Breast epithelium (tissue), 3 donors: ENCODE measurements around the gene TRIM63.

ENCODE experiments used
- POLR2A ChIP-seq: fragments of 450-650 bp; IDR thresholded peaks from one replicate; pipeline ENCODE4 v1.6.1; 2016; ENCODE audit warnings: antibody characterized with exemption, mild to moderate bottlenecking, moderate library complexity
- POLR2AphosphoS5 ChIP-seq, 3 donors: sonication (generic); formaldehyde crosslinking; IDR thresholded peaks; one replicate each; pipeline ENCODE4 v1.6.1; 2017; ENCODE audit warnings: antibody characterized with exemption in 3 of 3
- TF ChIP-seq, protein P1 (sequence below), 3 donors: fragments of 450-650 bp; IDR thresholded peaks; one replicate each; pipeline ENCODE4 v1.5.1; 2016 to 2017; ENCODE audit warnings: antibody characterized with exemption in 3 of 3, mild to moderate bottlenecking in 3 of 3, moderate library complexity in 3 of 3

DNA sequence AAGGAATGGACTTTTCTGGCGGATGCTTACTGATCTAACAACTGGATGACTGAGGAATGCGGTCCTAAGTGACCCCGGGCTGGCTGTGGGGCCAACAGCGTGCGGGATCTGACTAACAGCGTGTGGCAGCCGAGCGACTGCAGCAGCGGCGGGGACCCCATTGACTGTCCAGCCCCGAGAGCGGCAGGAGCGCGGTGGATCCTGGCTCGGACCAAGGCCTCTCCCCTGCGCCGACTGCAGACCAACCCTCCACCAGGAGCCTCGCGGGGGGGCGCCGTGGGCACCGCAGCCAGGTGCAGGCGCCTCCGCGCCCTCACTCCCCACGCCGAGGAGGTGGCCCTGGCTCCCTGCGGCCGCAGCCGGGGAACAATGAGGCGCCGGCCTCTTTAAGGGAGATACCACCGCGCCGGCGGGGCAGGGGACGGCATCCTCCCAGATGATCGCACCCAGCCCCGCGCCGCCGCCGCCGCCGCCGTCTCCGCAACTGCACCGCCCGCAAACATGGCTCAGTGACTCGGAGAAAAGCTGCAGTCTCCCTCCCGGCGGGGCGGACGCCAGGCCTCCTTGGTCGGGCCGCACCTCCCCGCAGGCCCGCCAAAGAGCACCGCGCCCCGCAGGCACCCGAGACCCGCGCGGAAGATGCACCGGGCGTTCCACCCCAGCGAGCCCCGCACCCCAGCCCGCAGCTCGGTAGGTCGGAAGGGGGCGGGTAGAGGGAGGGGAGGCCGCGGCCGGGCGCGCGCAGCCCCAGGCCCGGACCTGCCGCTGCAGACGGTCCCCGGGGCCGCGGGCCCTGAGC, 43.5 kb upstream of the TRIM63 start:
- TF ChIP-seq, protein P1, sequence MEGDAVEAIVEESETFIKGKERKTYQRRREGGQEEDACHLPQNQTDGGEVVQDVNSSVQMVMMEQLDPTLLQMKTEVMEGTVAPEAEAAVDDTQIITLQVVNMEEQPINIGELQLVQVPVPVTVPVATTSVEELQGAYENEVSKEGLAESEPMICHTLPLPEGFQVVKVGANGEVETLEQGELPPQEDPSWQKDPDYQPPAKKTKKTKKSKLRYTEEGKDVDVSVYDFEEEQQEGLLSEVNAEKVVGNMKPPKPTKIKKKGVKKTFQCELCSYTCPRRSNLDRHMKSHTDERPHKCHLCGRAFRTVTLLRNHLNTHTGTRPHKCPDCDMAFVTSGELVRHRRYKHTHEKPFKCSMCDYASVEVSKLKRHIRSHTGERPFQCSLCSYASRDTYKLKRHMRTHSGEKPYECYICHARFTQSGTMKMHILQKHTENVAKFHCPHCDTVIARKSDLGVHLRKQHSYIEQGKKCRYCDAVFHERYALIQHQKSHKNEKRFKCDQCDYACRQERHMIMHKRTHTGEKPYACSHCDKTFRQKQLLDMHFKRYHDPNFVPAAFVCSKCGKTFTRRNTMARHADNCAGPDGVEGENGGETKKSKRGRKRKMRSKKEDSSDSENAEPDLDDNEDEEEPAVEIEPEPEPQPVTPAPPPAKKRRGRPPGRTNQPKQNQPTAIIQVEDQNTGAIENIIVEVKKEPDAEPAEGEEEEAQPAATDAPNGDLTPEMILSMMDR (IDR thresholded peaks at IDR 0.05), result no peak
- TF ChIP-seq POLR2AphosphoS5 (IDR thresholded peaks at IDR 0.05) (peak in 1 of 3 donors; percentile 20), POLR2A (no peak)
